Stimulated activated CD4-positive, alpha-beta T cell treated with anti-CD3 and anti-CD28 coated beads, Interleukin-2, amount 100 ng/mL, for 4 hours (primary cell): ENCODE results near the gene SPACA7.

ENCODE experiments used
- DNase-seq: peaks from one replicate; pipeline ENCODE4 v3.0.0-alpha.2; 2020; ENCODE audit warnings: low read depth

Gene SPACA7

DNA sequence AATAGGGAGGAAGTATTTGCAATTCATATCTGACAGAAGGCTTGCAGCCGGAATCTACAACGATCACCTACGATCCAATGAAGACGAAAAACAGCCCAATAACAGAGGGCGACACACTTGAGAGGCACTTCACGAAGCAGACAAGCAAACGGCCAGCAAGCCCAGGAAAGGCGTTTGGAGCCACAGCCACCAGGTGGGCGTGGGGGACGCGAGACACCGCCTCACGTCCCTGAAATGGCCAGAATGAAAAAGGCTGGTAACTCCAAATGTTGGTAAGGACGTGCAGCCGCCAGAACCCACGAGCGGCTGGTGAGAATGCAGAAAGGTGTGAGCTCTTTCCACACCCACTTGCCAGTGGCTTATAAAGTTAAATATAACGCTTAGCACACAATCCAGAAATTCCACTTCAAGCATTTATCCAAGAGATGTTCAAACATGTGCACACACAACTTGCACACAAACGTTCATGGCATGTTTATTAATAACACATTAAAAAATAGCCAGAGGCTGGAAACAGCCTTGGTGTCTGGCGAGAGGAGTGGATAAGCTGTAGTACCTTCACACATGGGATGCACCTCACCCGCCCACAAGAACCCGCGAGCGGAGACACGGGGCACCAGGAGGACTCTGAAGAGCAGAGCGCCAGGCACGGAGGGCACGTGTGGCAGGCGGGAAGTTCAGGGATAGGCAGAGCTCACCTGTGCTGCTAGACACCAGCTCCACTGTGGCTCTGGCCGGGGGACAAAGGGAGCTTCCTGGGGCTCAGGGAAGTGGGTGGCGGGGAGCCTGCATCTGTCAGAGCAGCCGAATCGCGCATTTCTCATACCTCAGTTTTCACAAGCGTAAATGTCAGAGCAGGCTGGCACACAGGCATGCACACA, 89.3 kb downstream of the SPACA7 start:
- DNase-seq: no peak

DNA sequence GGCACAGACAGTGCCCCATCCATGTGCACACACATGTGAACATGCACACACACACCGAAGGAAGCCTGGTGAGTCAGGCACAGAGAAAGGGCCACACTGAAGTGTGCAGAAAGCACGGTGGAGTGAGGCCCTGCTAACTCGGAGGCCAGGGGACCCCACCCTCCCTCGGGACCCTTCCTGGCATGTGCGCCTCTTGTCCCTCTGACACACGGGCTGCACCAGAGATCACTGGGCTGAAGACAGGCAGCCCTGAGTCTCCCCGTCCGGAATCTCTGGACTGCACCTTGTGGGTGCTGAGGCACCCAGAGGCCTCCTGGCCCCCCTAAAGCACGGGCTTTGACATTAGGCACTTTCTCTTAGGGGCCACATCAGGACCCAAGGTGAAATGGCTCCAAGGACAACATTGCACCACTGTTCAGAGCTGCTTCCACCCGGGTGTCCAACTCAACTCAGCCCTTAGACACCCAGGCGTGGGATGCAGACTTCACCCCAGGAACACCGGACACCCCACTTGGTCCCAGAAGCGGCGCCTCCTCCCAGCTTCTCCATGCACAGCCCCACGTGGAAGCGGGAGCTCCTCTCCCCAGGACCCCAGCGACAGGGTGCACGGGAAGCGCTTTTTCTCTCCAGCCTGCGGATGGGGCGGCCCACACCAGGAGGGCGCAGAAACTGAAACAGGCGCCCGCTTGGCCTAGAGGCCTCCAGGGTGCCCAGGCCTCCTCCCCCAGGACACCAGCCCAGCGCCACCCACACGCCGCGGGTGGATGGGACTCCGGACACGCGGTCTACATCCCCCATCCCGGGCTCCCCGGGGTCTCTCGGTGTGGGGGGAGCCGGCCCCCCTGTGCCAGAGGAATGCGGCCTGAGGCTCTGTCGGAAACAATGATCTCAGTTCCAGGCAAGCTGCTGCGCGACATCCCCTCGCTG, 90.2 kb downstream of the SPACA7 start:
- no peak for DNase-seq

DNA sequence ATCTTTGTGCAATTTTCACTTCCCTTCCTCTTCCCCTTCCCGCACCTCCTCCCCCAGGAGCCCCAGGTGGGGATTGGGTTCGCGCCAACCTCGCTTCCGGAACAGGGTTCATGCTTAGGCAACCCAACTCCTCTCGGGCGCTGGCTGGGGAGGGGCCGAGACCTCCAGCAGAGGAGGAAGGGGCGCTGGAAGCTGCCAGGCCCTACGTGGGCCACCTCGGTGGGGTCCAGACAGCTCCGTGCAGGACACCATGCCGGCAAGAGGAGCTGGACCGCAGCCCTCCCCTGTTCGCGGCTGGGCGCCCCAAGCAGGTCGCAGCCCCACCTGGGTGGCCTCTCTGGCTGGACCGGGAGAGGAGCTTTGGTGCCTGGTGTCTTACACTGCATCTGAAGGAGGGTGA, 91.1 kb downstream of the SPACA7 start:
- no peak for DNase-seq

DNA sequence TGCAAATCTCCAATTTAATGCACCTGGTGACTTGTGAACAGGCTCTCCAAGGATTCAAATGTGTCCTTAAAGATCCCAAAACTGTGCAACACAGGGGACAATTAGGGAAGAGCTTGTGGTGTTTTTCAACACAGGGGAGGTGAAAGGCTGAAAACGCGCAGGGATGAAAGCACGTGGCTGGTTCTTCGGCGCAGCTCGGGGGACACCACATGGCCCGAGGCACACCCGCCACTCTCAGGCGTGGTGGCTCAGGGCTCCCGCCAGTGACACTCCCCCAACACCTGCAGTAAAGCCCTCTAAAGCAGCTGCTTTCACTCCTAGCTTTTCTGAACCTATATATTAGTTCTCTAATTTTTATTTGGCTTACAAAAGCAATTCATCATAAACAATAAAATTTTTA, 91.9 kb downstream of the SPACA7 start:
- DNase-seq: no peak

DNA sequence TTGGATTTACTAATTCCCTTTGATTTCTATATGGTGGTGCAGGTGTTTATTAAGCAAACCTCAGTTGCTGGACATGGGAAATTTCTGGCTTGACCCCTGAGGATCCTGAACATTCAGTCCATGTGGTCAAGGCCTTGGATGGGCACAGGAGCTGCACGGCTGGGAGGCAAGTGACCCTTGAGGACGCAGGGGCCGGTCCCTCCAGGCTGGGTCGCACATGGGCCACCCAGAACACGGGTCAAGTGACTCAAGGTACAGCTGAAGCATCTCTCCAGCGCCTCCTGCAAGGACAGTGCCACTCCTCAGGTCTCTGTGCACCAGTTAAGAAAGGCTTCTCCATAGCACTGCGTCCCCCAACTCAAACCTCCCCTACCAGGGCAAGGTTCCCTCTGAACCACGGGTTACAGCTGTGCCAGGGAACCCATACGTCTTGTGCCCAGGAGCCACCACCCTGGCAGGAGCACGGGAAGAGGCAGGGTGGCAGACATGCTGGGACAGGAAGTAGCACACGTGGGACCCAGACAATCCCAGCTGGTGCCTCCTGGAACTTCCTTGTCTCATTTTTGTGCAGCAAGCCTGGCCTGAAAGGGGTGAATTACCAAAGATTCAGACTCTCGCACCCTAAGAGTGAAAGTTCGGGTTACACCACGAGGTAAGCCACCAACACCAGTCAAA, 93.1 kb downstream of the SPACA7 start:
- no peak for DNase-seq

DNA sequence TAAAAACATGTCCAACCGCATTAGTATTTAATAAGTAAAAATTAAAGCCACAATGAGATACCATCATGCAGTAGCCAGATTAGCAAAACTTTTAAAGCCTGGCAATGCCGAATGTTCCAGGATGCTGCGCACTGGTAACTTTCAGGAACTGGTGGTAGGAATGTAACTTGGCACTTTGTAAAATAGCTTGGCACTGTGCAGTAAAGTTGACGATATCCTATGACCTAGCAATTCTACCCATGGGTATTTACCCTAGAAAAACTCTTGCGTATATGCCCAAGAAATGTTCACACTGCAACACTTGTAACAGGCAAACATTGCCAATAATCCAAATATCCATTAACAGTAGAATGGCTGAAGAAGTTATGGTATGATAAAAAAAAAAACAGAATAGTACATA, 97.7 kb downstream of the SPACA7 start:
- no peak for DNase-seq

DNA sequence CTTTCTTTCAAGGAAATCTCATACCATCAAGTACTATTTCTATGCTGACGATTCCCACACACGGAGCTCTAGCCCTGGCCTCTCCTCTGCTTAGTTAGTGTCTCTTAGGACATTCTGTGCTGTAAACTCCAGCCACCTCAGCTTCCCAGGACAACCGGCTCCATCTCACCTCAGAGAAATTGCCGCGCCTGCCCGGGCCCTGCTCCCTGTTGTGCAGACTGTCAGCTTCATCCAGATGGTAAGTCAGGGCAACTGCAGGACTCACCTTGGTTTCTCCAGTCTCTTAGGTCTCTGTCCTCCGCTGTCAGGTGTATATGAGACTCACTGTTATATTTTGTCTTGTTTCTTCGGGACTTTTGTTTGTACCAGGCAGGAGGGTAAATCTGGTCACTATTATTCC, 98.7 kb downstream of the SPACA7 start:
- no peak for DNase-seq

DNA sequence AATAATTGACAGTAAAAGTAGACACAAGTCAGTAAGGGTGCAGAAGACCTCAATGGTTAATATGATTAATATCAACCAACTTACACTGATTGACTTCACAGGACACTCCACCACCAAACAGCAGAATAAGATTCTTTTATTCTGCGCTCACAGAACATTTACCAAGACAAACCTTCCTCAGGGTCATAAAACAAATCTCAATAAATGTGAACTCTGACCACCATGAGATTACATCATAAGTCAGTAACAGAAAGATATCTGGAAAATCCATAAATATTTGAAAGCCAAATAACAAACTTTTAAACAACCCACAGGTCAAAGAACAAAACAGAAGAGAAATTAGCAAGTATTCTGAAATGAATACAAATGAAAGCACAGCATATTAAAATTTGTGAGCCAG, 99.7 kb downstream of the SPACA7 start:
- DNase-seq: no peak

DNA sequence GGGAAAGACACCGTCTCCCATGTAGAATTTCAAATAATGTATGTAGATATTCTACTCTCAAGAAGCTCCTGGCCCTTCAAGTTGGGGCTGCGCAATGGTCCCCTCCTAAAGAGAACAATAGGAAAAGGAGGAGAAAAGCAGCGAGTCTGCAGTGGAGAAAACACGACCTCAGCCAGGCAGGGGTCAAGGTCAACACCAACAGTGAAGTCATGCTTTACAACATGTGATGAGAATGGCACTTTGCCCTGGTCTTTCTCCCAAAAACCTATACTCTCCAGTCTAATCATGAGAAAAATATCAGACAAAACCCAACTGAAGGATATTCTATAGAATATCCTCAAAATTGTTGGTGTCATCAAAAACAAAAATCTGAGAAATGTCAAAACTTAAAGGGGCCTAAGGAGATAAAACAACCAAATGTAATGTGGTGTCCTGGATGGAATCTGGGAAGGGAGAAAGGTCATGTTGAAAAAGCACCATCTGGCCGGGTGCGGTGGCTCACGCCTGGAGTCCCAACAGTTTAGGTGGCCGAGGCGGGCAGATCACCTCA, 101.0 kb downstream of the SPACA7 start:
- no peak for DNase-seq

DNA sequence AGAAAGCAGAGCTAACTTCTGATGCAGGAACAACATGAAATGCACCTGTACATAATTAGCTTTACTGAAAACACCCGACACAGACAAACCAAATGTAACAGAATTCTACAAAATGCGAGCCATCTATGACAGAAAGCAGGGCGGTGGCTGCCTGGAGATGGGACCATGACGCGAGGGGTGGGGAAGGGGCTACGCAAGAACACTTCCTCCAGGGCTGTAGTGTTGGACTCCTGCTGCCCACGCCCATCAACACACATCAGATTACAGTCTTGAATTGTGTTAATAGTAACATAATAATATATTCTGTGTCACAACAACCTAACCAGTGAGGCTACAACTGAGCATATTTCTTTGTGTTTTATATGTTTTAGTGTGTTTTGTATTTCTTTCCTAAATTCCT, 103.2 kb downstream of the SPACA7 start:
- DNase-seq: no peak

DNA sequence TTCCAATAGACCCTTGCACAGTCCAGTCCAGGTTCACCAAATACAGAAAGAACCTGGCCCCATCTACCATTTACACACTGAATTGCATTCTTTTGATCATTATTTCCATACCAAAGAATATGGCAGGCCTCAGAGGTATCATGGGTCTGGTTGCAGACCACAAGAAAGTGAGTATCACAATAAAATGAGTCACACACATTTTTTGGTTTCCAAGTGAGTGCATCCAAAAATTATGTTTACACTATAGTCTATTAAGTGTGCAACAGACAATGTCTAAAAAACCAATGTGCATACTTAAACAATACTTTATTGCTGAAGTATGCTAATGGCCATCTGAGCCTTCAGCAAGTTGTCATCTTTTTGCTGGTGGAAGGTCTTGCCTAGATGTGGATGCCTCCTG, 105.3 kb downstream of the SPACA7 start:
- DNase-seq: no peak

DNA sequence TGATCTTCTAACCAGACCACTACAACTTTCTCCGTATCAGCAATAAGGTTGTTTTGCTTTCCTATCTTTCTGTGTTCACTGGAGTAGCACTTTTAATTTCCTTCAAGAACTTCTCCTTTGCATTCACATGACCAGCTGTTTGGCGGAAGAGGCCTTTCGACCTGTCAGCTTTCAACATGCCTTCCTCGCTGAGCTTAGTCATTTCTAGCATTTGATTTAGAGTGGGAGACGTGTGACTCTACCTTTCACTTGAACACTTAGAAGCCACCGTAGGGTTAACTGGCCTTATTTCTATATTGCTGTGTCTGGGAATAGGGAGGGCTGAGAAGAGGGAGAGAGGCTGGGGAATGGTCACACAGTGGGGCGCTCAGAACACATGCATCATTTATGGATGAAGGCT, 107.1 kb downstream of the SPACA7 start:
- DNase-seq: no peak
